Osteocyte (in vitro differentiated cells): ENCODE measurements around the gene OR7G2. TPM values are rescaled to one million over a fixed set of nuclear protein-coding genes. Genes with fewer than 3 reads are reported as not detected.

Source experiments
- DNase-seq: peaks from one replicate; pipeline ENCODE4 v3.0.0; 2021; ENCODE audit warnings: mixed read lengths; ENCODE audit not compliant: unreplicated experiment; ENCODE audit errors: extremely low spot score
- H3K27ac Mint-ChIP-seq: one replicate; pipeline ENCODE4 v1.8.0; 2021; ENCODE audit warnings: mild to moderate bottlenecking, mixed read lengths; ENCODE audit not compliant: unreplicated experiment
- H3K27me3 Mint-ChIP-seq: one replicate; pipeline ENCODE4 v1.8.0; 2021; ENCODE audit warnings: mixed read lengths; ENCODE audit not compliant: unreplicated experiment
- H3K36me3 Mint-ChIP-seq: one replicate; pipeline ENCODE4 v1.8.0; 2021; ENCODE audit warnings: mixed read lengths; ENCODE audit not compliant: unreplicated experiment
- H3K4me1 Mint-ChIP-seq: one replicate; pipeline ENCODE4 v1.8.0; 2021; ENCODE audit warnings: mixed read lengths; ENCODE audit not compliant: unreplicated experiment
- H3K4me3 Mint-ChIP-seq: one replicate; pipeline ENCODE4 v1.8.0; 2021; ENCODE audit warnings: mild to moderate bottlenecking, moderate library complexity, mixed read lengths; ENCODE audit not compliant: unreplicated experiment
- H3K9me3 Mint-ChIP-seq: one replicate; pipeline ENCODE4 v1.8.0; 2021; ENCODE audit warnings: mixed read lengths; ENCODE audit not compliant: unreplicated experiment
- total RNA-seq: library from RNA; stranded (reverse); gene quantifications from 2 replicates; pipeline ENCODE4 v1.2.1, GENCODE V29; 2021
- TF ChIP-seq, protein P1 (sequence below): fragments of 200-600 bp; sonication (generic); IDR thresholded peaks from 2 replicates; pipeline ENCODE4 v1.5.0; 2021; ENCODE audit warnings: antibody characterized with exemption, mild to moderate bottlenecking, moderate library complexity

The OR7G2 gene
- total RNA-seq, 1 donor from 2014 or later: not detected

DNA sequence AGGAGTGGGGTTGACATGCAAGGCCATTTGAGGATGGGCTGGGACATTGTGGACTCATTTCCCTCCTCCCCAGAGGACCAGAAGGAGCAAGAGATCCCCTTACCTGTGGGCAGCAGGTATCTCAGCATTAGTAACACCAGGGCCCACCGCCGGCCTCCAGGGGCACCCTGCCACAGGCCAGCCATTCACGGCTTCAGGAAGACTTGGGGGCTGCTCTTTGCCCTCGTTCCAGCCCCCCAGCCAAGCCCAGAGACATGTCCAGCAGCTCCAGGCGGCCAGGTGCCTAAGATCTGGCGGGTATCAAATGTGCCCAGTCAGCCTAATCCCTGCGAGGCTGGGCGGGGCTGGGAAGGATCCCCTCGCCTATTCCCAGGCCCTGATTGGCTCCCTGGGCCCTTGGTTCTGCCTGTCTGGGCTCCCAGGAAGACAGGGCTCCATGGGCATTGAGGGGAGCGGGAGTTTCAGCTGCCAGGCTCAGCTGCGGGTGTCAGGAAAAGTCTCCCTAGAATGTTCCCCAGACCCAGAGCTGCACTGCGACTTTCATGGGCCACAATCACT is 41.7 kb downstream of the OR7G2 start:
- Mint-ChIP-seq H3K27ac (no peak overlapping the region), H3K4me1 (no peaks in the 10 kb centered on the region), H3K4me3 (no peak overlapping the region), H3K9me3 (no peaks in the 10 kb centered on the region), H3K27me3 (no peaks in the 10 kb centered on the region), H3K36me3 (no peaks in the 10 kb centered on the region)
- DNase-seq: no peak
- TF ChIP-seq, protein P1, sequence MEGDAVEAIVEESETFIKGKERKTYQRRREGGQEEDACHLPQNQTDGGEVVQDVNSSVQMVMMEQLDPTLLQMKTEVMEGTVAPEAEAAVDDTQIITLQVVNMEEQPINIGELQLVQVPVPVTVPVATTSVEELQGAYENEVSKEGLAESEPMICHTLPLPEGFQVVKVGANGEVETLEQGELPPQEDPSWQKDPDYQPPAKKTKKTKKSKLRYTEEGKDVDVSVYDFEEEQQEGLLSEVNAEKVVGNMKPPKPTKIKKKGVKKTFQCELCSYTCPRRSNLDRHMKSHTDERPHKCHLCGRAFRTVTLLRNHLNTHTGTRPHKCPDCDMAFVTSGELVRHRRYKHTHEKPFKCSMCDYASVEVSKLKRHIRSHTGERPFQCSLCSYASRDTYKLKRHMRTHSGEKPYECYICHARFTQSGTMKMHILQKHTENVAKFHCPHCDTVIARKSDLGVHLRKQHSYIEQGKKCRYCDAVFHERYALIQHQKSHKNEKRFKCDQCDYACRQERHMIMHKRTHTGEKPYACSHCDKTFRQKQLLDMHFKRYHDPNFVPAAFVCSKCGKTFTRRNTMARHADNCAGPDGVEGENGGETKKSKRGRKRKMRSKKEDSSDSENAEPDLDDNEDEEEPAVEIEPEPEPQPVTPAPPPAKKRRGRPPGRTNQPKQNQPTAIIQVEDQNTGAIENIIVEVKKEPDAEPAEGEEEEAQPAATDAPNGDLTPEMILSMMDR: no peak

DNA sequence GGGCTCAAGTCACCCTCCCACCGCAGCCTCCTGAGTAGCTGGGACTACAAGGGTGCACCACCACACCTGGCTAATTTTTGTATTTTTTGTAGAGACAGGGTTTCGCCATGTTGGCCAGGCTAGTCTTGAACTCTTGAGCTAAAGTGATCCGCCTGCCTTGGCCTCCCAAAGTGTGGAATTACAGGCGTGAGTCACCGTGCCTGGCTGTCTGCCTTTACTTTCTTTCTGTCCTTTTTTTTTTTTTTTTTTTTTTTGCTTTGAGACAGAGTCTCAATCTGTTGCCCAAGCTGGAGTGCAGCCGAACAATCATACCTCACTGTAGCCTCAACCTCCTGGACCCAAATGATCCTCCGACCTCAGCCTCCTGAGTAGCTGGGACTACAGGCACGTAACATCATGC is 45.4 kb downstream of the OR7G2 start:
- Mint-ChIP-seq H3K36me3 (no peaks in the 10 kb centered on the region), H3K4me1 (no peaks in the 10 kb centered on the region), H3K4me3 (no peak overlapping the region), H3K27me3 (no peaks in the 10 kb centered on the region), H3K9me3 (peaks cover 4% of the 10 kb centered on the region), H3K27ac (no peak overlapping the region)
- TF ChIP-seq, protein P1: no peak
- no peak for DNase-seq

DNA sequence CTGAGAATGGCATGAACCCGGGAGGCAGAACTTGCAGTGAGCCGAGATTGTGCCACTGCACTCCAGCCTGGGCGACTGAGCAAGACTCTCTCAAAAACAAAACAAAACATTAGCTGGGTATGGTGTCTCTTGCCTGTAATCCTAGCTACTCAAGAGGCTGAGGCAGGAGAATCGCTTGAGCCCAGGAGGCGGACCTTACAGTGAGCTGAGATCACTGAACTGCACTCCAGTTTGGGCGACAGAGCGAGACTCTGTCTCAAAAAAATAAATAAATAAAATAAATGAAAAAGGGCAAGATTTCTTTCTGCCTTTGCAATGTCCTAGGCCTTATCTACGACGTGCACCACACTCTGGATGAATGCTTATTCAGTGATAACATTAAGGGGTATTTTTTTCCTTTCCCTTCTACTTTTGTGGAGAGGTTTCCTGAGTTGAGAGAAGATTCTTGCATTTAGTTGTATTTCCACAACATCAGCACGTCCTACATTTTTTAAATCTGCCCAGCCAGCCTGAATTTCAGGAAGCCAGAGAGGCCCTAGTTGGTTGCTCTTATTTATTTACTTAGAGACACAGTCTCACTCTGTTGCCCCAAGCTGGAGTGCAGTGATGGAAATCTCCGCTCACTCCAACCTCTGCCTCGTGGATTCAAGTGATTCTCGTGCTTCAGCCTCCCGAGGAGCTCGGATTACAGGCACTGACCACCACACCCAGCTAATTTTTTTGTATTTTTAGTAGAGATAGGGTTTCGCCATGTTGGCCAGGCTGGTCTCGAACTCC is 46.5 kb downstream of the OR7G2 start:
- H3K4me3 Mint-ChIP-seq: no peak overlapping the region
- TF ChIP-seq, protein P1: no peak
- no peaks in the 10 kb centered on the region for H3K36me3 Mint-ChIP-seq
- H3K27ac Mint-ChIP-seq: no peak overlapping the region
- DNase-seq: no peak
- no peaks in the 10 kb centered on the region for H3K4me1 Mint-ChIP-seq
- peaks cover 4% of the 10 kb centered on the region for H3K9me3 Mint-ChIP-seq
- H3K27me3 Mint-ChIP-seq: no peaks in the 10 kb centered on the region

DNA sequence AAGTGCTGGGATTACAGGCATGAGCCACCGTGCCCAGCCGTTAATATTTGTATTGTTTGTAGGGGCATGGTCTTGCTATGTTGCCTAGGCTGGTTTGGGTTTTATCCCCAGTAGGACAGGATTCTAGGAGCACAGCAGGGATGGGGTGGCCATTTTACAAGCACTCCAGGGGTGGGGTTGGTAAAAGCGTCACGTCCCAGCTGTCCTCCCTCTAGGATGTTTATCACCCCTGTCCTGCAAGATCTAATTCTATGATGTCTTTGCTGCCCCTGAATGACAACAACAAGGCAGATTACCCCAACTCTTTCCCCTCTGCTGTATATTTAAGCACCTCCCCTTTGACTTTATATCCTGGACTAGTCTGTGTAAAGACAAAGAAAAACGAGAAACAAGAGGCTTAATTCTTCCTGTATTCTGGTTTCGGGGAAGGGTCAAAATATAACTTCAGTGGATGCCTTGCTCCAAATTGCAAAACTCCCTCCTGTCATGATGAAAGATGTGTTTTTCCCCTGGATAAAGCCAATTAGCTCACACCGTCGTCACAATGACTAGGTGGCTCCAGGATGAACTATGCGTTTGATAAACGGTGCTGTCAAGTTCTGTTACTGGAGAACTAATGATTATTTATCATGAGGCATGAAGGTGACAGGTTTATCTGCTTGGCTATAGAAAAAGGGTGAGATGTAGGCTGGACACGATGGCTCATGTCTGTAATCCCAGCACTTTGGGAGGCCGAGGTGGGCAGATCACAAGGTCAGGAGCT is 48.2 kb downstream of the OR7G2 start:
- H3K36me3 Mint-ChIP-seq: no peaks in the 10 kb centered on the region
- H3K27me3 Mint-ChIP-seq: no peaks in the 10 kb centered on the region
- no peak overlapping the region for H3K4me3 Mint-ChIP-seq
- H3K9me3 Mint-ChIP-seq: peaks cover 4% of the 10 kb centered on the region
- TF ChIP-seq, protein P1: no peak
- no peak overlapping the region for H3K27ac Mint-ChIP-seq
- no peaks in the 10 kb centered on the region for H3K4me1 Mint-ChIP-seq
- no peak for DNase-seq
